NCI-H526 (cell line): ENCODE measurements around the gene ZNF440.
A peak's percentile ranks its signal among the peaks of the same experiment; 100 is the strongest.
"Not testable (repeated sequence)": the region's sequence is repeated elsewhere in the genome, so short reads cannot be mapped to it uniquely, and the experiment has no call there.

Experiments used
- DNase-seq, 2 experiments: peaks; one replicate each; lab custom pipeline; 2025; lab: John Stamatoyannopoulos, UW

ZNF440 gene

GRCh38 chr19:11814029-11814699, at the start of gene ZNF440:
ZNF440 (plus strand) TSS chr19:11814273; CDS start chr19:11814448, 175 bp downstream.
- DNase-seq, result peak; percentile 77 to 93

- DNase-seq, result peak; percentile 82 to 95
These were observed 47.2 kb upstream of the ZNF440 start, which contains the start of gene ZNF441 for GRCh38 chr19:11766597-11767591. ZNF441 (plus strand) TSS chr19:11767000; CDS start chr19:11767194, 194 bp downstream.

GRCh38 chr19:11767633-11768133, 46.4 kb upstream of the ZNF440 start:
- DNase-seq, result peak; percentile 4 to 31

GRCh38 chr19:11769995-11770394, 44.1 kb upstream of the ZNF440 start:
- DNase-seq, result no peak

- DNase-seq, result not testable (repeated sequence)
These were observed 42.6 kb upstream of the ZNF440 start for GRCh38 chr19:11771520-11771919.

- not testable (repeated sequence) for DNase-seq
These were observed 37.4 kb upstream of the ZNF440 start for GRCh38 chr19:11776669-11777068.

- DNase-seq, result no peak
These were observed 33.5 kb upstream of the ZNF440 start for GRCh38 chr19:11780431-11781020.

GRCh38 chr19:11781295-11782057, 32.6 kb upstream of the ZNF440 start:
- DNase-seq, result no peak

- no peak for DNase-seq
These were observed 30.3 kb upstream of the ZNF440 start for GRCh38 chr19:11783767-11784166.

GRCh38 chr19:11784356-11784755, 29.7 kb upstream of the ZNF440 start:
- DNase-seq, result no peak

- DNase-seq, result no peak
These were observed 26.5 kb upstream of the ZNF440 start for GRCh38 chr19:11787536-11787935.

GRCh38 chr19:11792942-11793341, 21.1 kb upstream of the ZNF440 start:
- no peak for DNase-seq

- DNase-seq, result peak; percentile 86 to 93
These were observed 16.6 kb upstream of the ZNF440 start for GRCh38 chr19:11797491-11797890.

GRCh38 chr19:11798391-11799330, 15.4 kb upstream of the ZNF440 start, which contains the start of gene ZNF491:
ZNF491 (plus strand) TSS chr19:11798523; CDS start chr19:11805954, 7,431 bp downstream.
- DNase-seq, result peak; percentile 84 to 92

GRCh38 chr19:11806354-11807098, 7.5 kb upstream of the ZNF440 start:
- DNase-seq, result no peak

- no peak for DNase-seq
These were observed 7.0 kb upstream of the ZNF440 start for GRCh38 chr19:11807099-11807380.

- peak in 1 of 2 experiments; percentile 42 for DNase-seq
These were observed 407 bp upstream of the ZNF440 start for GRCh38 chr19:11813703-11814028.

- peak; percentile 17 to 35 for DNase-seq
These were observed 595 bp downstream of the ZNF440 start for GRCh38 chr19:11814700-11815035.

- DNase-seq, result no peak
These were observed 7.5 kb downstream of the ZNF440 start for GRCh38 chr19:11821474-11822109.
